Measurements from ENCODE around the gene SMARCA4. TPM values are rescaled to one million over a fixed set of nuclear protein-coding genes. Genes with fewer than 3 reads are reported as not detected.

Gene SMARCA4
- total RNA-seq, 2 experiments from 2014 or later: 409 to 554 TPM

DNA sequence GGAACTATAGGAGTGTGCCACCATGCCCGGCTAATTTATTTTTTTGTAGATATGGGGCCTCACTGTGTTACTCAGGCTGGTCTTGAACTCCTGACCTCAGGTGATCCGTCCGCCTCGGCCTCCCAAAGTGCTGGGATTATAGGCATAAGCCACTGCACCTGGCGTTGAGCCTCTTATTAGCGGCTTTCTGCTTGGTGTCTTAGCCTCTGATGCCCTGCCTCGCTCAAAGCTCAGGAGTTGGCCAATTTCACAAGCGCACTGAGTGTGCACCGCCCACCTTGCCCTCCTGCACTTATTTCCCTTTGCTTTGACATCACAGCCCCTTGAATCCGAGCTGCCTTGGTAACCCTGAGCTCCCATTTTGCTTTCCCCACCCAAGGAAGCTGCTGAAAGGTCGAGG lies 42.5 kb upstream of the SMARCA4 start:
- H3K36me3 ChIP-seq (ENCODE audit: insufficient read depth, low read length): peaks cover 80% of the 10 kb centered on the region
- no peak overlapping the region for H3K27ac ChIP-seq (ENCODE audit: low read depth, low read length, poor library complexity, severe bottlenecking)
- TF ChIP-seq, protein P1, sequence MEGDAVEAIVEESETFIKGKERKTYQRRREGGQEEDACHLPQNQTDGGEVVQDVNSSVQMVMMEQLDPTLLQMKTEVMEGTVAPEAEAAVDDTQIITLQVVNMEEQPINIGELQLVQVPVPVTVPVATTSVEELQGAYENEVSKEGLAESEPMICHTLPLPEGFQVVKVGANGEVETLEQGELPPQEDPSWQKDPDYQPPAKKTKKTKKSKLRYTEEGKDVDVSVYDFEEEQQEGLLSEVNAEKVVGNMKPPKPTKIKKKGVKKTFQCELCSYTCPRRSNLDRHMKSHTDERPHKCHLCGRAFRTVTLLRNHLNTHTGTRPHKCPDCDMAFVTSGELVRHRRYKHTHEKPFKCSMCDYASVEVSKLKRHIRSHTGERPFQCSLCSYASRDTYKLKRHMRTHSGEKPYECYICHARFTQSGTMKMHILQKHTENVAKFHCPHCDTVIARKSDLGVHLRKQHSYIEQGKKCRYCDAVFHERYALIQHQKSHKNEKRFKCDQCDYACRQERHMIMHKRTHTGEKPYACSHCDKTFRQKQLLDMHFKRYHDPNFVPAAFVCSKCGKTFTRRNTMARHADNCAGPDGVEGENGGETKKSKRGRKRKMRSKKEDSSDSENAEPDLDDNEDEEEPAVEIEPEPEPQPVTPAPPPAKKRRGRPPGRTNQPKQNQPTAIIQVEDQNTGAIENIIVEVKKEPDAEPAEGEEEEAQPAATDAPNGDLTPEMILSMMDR (conservative IDR thresholded peaks at IDR 0.05; ENCODE audit: low read length): no peak
- TF ChIP-seq EZH2phosphoT487 (IDR thresholded peaks at IDR 0.05; ENCODE audit: borderline replicate concordance, low read depth, low read length): no peak
- no peaks in the 10 kb centered on the region for H3K9me2 ChIP-seq (ENCODE audit: insufficient read depth, low read length)
- no peak for DNase-seq (ENCODE audit: low spot score)
- POLR2A ChIA-PET: no interaction called here
- no peaks in the 10 kb centered on the region for H4K20me1 ChIP-seq (ENCODE audit: insufficient read depth, low read length)
- no peak overlapping the region for H3K4me3 ChIP-seq (ENCODE audit: low read depth, low read length, poor library complexity, severe bottlenecking)
- CTCF ChIA-PET (ENCODE audit: unreplicated experiment): no interaction called here
- no peak overlapping the region for H3K4me2 ChIP-seq (ENCODE audit: low read length)
- H3K79me2 ChIP-seq (ENCODE audit: insufficient read depth, low read depth, low read length): no peaks in the 10 kb centered on the region
- no peaks in the 10 kb centered on the region for H3K9me3 ChIP-seq (ENCODE audit: low read length)
- peaks cover 3% of the 10 kb centered on the region for H3K4me1 ChIP-seq (ENCODE audit: insufficient read depth, low read length, poor library complexity, severe bottlenecking)
- intact Hi-C loops (cut with micrococcal nuclease; ENCODE audit: unreplicated experiment): no loop called here
- no peak overlapping the region for H2AFZ ChIP-seq (ENCODE audit: low read length)
- no TSS peak for BruUV-seq (replicated peaks)

DNA sequence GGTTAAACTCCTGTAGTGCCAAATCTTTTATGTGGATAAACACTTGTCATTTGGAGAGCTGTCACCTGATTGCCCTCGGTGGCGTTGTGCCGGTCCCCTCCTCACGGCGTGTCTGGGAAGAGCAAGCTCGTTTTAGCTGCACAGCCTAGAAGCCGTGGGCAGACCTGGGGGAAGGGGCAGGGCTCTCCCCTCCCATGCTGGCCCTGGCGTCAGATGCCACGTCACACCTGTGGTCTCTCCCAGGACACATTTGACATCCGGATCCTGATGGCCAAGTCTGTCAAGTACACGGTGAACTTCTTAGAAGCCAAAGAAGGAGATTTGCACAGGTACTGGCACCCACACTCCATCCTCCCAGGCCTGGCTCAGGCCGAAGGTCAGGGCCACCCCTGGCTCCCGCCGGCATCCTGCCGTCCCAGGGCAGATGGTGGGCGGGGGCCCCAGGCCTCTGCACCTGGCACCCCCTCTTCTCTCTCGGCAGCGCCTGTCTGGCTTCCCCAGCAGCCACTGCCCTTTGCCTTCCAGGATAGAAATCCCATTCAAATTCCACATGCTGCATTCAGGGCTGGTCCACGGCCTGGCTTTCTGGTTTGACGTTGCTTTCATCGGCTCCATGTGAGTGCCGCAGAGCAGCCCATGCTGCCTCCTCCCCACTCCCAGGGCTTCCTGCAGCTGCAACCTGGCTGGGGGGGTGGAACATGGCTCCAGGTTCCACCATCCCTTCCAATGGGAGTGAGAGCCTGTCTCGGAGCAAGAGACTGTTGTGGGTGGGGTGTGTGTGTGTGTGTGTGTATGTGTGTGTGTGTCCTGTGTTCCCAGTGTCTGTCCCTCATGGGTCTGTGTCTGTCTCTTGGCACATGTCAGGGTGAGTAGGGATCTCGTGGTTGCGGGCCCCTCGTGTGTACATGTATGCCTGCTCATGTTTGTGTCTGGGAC lies 41.2 kb upstream of the SMARCA4 start:
- TF ChIP-seq, protein P1 (conservative IDR thresholded peaks at IDR 0.05; ENCODE audit: low read length): no peak
- no peak for TF ChIP-seq EZH2phosphoT487 (IDR thresholded peaks at IDR 0.05; ENCODE audit: borderline replicate concordance, low read depth, low read length)

DNA sequence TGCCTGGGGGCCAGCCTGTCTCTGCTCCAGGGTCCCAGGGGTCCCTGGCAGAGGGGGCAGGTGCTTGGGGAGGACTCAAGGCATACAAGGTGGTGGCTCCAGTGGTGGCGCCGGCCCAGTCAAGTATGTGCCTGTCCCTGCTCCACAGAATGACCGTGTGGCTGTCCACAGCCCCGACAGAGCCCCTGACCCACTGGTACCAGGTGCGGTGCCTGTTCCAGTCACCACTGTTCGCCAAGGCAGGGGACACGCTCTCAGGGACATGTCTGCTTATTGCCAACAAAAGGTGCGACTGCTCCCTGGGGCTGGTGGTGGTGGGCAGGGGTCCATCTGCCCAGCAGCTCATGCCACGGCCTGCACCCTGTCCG lies 40.6 kb upstream of the SMARCA4 start:
- H2AFZ ChIP-seq (ENCODE audit: low read length): no peak overlapping the region
- no peak for DNase-seq (ENCODE audit: low spot score)
- H4K20me1 ChIP-seq (ENCODE audit: insufficient read depth, low read length): no peaks in the 10 kb centered on the region
- TF ChIP-seq, protein P1 (conservative IDR thresholded peaks at IDR 0.05; ENCODE audit: low read length): no peak
- no peak for TF ChIP-seq EZH2phosphoT487 (IDR thresholded peaks at IDR 0.05; ENCODE audit: borderline replicate concordance, low read depth, low read length)
- peaks cover 3% of the 10 kb centered on the region for H3K4me1 ChIP-seq (ENCODE audit: insufficient read depth, low read length, poor library complexity, severe bottlenecking)
- no TSS peak for BruUV-seq (replicated peaks)
- no peaks in the 10 kb centered on the region for H3K79me2 ChIP-seq (ENCODE audit: insufficient read depth, low read depth, low read length)
- H3K9me2 ChIP-seq (ENCODE audit: insufficient read depth, low read length): no peaks in the 10 kb centered on the region
- no peak overlapping the region for H3K27ac ChIP-seq (ENCODE audit: low read depth, low read length, poor library complexity, severe bottlenecking)
- POLR2A ChIA-PET: no interaction called here
- H3K4me3 ChIP-seq (ENCODE audit: low read depth, low read length, poor library complexity, severe bottlenecking): no peak overlapping the region
- H3K36me3 ChIP-seq (ENCODE audit: insufficient read depth, low read length): peaks cover 80% of the 10 kb centered on the region
- no peak overlapping the region for H3K4me2 ChIP-seq (ENCODE audit: low read length)
- H3K9me3 ChIP-seq (ENCODE audit: low read length): no peaks in the 10 kb centered on the region
- CTCF ChIA-PET (ENCODE audit: unreplicated experiment): no interaction called here
- intact Hi-C loops (cut with micrococcal nuclease; ENCODE audit: unreplicated experiment): no loop called here

More for the DNA sequence above, 41.2 kb upstream of the SMARCA4 start:
- DNase-seq (ENCODE audit: low spot score): no peak
- CTCF ChIA-PET (ENCODE audit: unreplicated experiment): no interaction called here
- Histone ChIP-seq H3K79me2 (ENCODE audit: insufficient read depth, low read depth, low read length) (no peaks in the 10 kb centered on the region), H2AFZ (ENCODE audit: low read length) (no peak overlapping the region), H3K36me3 (ENCODE audit: insufficient read depth, low read length) (peaks cover 81% of the 10 kb centered on the region), H3K4me2 (ENCODE audit: low read length) (no peak overlapping the region), H3K9me2 (ENCODE audit: insufficient read depth, low read length) (no peaks in the 10 kb centered on the region), H3K9me3 (ENCODE audit: low read length) (no peaks in the 10 kb centered on the region), H4K20me1 (ENCODE audit: insufficient read depth, low read length) (no peaks in the 10 kb centered on the region), H3K4me1 (ENCODE audit: insufficient read depth, low read length, poor library complexity, severe bottlenecking) (peaks cover 3% of the 10 kb centered on the region), H3K4me3 (ENCODE audit: low read depth, low read length, poor library complexity, severe bottlenecking) (no peak overlapping the region), H3K27ac (ENCODE audit: low read depth, low read length, poor library complexity, severe bottlenecking) (no peak overlapping the region)
- intact Hi-C loops (cut with micrococcal nuclease; ENCODE audit: unreplicated experiment): no loop called here
- BruUV-seq (replicated peaks): no TSS peak
- POLR2A ChIA-PET: no interaction called here
